ENCODE results near the gene RBBP8.

DNA sequence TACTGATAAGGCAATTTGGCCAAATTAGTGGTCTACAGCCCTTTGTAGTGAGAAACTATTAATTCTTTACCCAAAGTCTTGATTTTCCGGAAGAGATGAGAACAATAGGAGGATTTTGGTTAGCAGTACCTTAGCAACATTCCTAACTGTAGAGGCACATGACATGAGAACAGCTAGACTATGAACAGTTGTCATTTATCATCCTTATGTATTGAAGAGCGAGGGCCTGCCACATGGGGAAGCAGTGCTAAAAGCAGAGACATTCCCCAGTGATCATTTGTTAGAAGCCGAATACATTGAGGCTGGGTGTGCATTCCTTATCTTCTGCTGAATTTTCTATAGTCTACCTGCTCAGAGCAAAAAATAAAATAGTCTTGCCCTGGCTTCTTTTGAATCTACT, 65.2 kb downstream of the RBBP8 start:
- TF ChIP-seq GATA2 (IDR thresholded peaks at IDR 0.05; ENCODE audit: low read depth, low read length) (no peak), GATA3 (IDR thresholded peaks at IDR 0.05; ENCODE audit: low read depth, low read length) (no peak)

All from SH-SY5Y (cell line).